ENCODE results near the gene ANKS1B. TPM values are rescaled to one million over a fixed set of nuclear protein-coding genes. Genes with fewer than 3 reads are reported as not detected.
"Not testable (repeated sequence)": the region's sequence is repeated elsewhere in the genome, so short reads cannot be mapped to it uniquely, and the experiment has no call there.

The ANKS1B gene
- total RNA-seq, 1 experiment from 2014 or later, result 4.1 TPM

DNA sequence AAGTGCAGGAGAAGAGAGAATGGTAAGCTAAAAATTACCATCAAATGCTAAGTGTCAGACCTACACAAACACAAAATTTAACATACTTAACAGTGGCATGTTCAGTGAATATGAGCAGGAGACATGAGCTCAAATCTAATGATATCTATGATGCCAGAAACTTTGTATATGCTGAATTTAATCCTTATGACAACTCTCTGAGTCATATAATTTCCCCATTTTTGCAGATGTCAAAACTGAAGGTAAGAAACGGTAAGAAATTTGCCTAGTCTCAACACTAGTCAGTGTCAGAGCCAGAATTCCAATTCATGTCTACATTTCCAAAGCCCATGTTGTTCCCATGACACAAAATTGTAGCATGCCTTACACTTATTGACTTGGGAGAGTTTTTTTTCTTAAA lies 963.9 kb downstream of the ANKS1B start:
- no peak for DNase-seq (ENCODE audit: low read depth)

DNA sequence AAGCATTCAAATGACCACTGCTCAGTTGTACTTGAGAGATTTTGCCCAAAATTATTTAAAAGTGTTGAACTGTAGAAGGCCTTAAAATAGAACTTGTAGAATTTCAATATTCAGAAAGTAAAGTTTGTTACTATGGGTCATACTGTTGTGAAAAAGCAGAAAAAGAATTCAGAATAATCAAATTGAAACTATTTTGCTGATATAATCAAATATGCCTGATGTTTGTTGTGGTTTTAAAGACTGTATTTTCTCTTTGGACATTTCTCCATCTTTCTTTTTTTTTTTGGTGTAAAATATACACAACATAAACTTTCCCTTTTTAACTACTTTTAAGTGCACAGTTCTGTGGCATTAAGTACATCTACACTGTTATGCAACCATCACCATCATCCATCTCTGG lies 964.9 kb downstream of the ANKS1B start:
- DNase-seq (ENCODE audit: low read depth), result no peak

DNA sequence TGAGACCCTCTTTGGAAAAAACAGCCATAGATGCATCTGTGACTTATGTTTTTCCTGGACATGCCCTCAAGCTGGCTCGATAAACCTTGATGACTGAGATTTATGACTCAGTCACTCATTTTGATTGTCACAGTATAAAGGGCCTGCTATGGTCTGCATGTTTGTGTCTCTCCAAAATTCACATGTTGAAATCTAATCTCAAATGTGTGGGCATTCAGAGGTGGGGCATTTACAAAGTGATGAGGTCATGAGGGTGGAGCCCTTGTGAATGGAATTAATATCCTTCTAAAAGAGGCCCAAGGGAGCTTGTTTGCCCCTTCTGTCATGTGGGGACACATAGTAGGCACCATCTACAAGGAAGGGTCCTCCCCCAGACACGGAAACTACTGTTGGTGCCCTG lies 966.8 kb downstream of the ANKS1B start:
- DNase-seq (ENCODE audit: low read depth), result no peak

DNA sequence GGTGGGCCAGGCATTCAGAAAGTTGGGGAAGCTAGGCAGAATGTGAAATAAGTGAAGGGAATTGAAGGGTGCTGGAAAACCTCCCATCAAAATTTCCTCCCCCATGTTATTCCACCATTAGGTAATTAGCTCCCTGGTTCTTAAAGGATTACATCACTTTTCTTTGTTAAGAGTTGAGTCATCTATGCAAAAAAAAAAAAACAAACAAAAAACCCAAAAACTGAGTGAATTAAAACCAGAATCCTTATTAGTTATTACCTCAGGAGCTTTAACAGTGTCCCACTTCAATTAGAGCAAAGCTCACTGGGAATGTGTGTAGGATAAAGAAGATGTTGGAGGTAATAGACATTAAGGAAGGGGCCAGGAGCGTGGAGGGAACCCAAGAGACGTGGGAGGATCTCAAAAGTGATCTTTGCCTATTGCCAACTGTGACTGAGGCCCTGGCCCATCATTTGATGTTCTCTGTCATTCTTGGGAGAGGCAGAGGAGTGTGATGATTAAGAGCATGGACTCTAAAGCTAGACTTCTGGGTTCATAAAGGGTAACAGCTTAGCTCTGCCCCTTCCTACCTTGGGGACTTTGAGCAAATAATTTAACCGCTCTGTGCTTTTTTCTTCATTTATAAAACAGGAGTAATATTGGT lies 975.0 kb downstream of the ANKS1B start:
- peak; percentile 2 for DNase-seq (ENCODE audit: low read depth)

DNA sequence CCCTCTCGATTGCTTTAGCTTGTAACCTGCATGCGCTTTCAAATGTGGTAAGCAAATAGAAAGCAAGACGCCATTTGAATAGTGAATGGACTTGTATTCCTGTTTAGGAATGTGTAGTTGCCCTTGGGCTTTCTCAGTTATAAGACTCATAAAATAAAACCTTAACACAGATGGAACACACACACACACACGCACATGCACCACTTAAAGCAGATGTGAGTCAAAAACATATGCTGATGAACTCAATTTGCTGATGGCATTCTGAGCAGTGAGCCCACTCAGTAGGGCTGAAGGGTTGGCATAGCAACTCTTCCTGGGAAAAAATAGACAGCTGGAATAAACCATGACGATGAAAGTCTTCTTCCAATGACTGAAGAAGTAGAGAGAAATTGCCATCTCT lies 979.1 kb downstream of the ANKS1B start:
- DNase-seq (ENCODE audit: low read depth), result peak; percentile 5

DNA sequence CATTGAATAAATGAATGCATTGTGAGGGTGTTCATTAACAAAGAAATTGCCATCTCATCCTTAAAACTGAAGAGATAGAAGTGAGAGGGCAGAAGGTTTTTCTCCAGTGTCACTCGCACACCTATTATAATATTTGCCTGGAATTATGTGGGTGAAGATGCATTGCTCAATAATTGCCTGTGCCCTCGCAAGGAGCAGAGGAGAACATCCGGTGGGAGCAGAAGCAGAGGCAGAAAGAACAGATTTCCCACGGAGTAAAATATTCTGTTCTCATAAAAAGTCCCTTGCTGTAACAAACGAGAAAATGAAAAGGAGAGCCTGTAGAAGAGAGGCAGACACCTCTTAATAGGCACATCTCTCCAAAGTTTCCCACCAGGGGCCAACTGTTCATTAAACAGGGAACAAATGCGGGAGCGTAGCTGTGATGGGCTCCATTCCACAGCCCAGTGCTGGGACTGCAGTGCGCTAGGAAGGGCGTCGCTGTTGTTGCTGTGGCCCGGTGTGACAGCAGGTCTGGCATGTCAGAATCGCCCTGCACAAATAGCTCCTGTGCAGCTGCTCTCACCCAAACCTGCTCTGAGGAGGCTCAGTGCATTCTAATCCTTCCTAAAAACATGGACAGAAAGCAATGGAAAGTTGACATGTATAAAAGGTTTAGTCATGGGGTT lies 979.8 kb downstream of the ANKS1B start:
- no peak for DNase-seq (ENCODE audit: low read depth)

DNA sequence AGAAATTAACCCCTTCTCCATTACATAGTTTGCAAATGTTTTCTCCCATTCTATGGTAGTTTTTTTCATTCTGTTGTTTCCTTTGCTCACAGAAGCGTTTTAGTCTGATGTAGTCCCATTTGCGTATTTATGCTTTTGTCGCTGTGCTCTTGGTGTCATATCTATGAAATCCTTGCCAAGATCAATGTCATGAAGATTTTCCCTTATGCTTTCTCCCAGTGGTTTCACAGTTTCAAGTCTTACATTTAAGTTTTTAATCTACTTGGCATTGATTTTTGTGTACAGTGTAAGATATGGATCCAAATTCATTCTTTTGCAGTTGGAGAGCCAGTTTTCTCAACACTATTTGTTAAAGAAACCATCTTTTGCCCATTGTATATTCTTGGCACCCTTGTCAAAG lies 982.0 kb downstream of the ANKS1B start:
- no peak for DNase-seq (ENCODE audit: low read depth)

DNA sequence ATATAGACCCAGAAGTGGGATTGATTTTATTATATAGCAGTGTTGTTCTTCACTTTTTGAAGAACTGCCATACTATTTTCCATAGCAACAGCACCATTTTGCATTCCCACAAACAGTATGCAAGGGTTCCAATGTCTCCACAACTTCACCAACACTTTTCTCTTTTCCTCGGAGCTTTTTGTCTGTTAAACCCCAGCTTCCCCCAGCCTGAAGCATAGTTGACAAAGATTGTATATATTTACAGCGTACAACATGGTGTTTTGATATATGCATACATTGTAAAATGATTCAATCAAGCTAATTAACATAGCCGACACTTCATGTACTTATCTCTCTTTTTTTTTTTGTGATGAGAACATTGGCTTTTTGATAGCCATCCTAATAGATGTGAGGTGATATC lies 982.6 kb downstream of the ANKS1B start:
- no peak for DNase-seq (ENCODE audit: low read depth)

DNA sequence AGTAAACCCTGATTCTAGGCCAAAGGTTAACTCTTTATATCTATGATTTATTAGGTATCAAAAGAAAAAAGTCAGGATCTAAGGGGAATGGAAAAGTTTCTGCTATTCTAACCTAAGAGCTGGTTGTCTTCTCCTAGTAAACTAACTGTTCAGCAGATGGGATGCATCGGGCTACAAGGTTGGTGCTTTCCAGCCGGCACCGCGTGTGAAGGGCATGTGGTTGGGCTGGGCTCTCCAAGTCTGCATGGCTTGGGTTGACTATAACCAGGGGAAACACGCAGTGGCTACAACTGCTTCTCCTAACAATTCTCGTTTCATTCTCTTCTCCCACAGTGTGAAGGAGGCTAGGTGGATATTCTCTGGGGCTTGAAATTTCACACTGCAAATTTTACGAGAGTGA lies 985.2 kb downstream of the ANKS1B start:
- no peak for DNase-seq (ENCODE audit: low read depth)

DNA sequence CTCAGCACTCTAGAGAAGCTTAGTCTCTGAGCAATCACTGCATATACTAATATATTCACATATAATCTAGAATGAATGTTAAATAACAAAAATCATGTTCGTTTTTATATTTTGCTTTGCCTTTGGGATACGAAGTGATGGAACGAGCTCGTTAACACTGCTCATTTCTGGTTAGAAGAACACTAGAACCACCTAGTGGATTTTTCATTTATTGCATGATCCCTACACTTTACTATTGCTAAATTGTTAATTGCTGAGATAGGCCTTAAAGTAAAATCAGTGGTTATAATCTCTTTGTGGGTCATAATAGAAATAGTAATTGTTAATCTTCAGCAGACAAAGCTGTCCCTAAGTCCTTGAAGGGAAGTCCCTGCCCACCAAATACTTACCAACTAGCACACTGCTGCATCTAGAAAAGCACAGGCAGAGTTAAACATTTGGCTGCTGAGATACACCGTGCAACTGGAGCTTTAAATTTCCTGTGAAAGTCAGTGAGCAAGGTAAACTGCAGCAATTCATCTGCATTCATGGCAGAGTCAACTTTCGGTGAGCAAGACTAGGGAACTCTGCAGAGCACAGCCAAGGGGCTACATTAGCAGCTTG lies 985.9 kb downstream of the ANKS1B start:
- DNase-seq (ENCODE audit: low read depth), result peak; percentile 46

DNA sequence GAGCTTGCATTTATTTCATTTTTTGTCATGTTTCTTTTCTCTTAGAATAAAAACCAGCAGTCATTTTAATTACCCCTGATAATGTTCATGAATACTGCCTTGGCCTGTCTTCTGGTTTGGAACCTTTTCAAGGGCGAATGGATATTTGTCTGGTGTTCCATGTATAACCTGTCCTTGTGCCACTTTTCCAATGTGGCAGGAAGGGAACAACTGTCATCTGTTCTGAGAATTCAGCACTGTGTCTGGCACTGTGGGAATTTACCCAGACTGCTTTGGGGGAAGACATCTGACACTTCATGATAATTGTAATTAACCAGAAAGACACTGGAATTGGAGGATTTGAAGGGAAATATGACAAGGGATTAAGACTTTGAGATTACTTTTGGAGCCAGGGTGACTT lies 986.8 kb downstream of the ANKS1B start:
- no peak for DNase-seq (ENCODE audit: low read depth)

DNA sequence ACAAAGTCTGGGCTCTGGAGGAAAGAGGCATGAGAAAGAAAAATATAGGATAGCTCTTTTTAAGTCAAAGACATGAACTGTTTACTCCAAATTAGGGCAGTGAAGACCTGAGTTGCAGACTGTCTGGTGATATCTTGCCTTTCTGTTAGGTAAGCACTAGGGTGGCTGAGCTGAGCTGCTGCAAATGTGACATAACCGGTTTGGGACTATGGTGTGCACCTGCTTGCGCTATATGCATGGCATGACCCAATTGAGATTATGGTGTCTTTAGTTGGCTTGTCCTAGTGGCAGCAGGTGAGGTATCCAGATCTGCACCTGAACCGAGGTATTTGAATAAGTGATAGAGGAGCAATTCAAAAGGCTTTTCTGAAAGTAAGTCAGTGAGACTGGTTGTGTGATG lies 994.1 kb downstream of the ANKS1B start:
- DNase-seq (ENCODE audit: low read depth), result no peak

DNA sequence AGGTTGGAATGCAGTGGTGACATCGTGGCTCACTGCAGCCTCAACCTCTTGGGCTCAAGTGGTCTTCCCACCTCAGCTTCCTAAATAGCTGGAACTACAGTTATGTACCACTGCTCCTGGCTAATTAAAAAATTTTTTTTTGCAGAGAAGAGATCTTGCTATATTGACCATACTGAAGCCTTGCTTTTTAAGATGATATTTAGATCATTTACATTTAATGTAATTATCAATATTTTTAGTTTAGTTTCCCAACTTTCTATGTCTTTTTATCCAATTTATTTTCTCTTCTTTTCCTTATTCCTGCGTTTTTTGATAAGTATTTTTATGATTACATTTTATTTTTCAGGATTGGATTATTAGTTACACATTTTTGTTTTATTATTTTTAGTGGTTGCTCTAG lies 999.6 kb downstream of the ANKS1B start:
- DNase-seq (ENCODE audit: low read depth), result no peak

DNA sequence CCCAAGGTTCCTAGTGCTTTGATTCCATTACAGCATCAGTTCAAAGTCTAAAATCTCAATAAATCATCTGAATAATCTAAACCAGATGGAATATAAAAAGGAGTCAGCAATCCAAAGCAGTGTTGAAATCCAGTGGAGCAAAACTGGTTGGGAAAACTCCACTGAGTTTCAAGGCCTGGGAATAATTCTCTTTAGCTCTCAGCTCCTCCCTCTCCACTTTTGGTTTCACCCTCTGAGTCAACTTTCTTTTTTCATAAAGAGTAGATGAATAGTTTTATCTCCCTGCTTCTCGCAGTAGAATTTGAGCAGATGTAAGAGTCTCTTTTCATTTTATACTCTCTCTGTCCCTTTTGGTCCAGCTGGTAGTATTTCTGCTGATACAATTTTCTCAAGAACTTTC lies 1001.1 kb downstream of the ANKS1B start:
- no peak for DNase-seq (ENCODE audit: low read depth)

DNA sequence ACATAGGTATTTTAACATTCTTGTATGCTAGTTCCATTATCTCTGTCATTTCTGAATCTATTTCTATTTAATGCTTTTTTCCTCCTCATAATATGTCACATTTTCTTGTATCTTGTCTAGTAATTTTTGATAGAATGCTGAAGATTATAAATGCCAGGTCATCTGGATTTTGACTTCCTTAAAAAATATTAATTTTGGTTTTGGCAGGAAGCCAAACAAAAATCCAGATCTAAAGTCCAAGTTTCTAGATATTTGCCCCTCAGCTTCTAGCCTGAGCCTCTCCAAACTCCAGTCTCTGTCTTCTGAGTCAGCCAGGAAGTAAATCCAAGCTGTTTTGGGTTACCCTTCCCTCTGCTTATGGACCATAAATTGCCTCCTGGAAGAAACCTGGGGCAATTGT lies 1004.2 kb downstream of the ANKS1B start:
- no peak for DNase-seq (ENCODE audit: low read depth)

DNA sequence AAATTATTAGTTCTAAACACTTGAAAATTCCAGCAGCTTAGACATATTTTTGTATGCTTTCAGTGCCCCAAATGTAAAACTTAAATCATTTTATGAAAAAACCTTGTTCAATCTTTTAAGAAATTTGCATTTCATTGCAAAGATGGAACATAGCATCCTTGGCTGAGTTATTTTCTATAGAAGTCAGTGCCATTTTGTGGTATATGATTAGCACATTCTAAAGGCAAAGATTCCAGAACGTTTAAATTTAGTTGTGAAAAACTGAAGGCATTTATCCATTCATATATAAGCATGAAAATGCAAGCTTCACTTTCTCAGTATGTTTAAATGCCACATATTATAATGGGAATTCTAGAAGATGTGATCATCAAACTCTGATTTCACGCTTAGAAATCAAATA lies 1007.5 kb downstream of the ANKS1B start:
- no peak for DNase-seq (ENCODE audit: low read depth)

DNA sequence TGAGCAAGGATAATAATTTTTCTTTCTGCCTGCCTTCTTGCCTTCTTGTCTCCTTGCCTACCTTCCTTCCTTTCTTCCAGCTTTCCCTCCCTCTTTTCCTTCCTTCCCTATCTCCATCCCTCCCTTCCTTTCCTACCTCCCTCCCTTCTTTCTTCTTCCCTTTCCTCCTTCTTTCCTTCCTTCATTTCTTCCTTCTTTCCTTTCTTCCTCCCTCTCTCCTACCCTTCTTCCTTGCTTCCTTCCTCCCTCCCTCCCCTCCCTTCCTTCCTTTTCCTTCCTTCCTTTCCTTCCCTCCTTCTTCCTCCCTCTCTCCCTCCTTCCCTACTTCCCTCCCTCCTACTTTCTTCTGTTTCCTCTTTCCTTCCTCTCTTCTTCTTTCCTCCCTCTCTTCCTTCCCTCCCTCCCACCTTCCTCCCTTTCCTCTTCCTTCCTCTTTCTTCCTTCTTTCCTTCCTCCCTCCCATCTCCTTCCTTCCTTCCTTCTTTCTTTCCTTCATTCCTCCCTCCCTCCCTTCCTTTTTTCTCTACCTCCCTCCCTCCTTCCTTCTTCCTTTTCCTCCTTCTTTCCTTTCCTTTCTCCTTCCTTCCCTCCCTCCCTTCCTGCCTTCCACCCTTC lies 1009.9 kb downstream of the ANKS1B start:
- no peak for DNase-seq (ENCODE audit: low read depth)

DNA sequence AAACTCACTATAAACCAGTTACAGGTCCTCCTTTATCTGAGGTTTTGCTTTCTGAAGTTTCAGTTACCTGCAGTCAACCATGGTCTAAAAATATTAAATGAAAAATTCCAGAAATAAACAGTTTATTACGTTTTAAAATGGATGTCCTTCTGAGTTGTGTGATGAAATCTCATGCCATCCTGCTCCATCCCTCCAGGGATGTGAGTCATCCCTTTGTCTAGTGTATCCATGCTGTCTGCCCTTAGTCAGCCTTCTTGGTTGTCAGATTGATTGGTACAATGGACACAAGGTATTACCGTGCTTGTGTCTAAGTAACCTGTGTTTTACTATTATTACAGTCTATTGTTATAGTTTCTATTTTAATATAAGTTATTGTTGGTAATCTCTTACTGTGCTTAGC lies 1011.3 kb downstream of the ANKS1B start:
- peak; percentile 67 for DNase-seq (ENCODE audit: low read depth)

DNA sequence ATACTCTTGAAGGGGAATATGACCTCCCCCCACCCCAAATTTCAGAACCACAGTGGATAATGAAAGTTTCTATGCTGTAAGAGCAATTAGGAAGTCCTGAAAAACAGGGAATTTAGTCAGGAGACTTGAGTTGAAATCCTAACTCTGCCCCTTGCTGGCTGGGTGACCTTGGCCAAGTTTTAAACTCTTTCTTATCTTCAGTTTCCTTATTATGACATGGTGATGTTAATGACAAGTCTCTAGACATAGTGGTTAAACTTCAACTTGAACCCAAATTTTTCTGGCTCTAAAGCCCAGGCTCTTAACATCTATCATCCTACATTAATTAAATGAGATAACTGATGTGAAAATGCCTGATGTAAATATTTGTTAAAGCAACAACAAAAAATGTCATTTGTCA lies 1013.8 kb downstream of the ANKS1B start:
- no peak for DNase-seq (ENCODE audit: low read depth)

DNA sequence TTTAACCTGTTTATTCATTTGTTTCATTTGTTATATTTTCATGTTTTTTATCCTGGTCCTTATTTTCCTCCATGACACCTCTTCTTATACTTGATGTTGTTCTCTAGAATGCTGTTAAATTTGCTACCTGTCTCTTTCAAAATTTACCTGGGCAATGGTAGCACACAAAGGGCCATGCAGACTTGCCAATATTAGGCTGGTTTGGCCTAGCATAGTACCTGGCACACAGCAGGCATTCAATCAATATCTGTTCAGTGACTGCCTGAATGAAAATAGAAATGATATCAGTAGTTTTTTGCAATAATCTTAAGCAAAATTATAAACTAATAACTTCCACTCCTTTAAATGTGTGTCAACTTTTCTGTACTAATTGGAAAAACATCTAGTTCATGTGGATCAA lies 1014.5 kb downstream of the ANKS1B start:
- no peak for DNase-seq (ENCODE audit: low read depth)

DNA sequence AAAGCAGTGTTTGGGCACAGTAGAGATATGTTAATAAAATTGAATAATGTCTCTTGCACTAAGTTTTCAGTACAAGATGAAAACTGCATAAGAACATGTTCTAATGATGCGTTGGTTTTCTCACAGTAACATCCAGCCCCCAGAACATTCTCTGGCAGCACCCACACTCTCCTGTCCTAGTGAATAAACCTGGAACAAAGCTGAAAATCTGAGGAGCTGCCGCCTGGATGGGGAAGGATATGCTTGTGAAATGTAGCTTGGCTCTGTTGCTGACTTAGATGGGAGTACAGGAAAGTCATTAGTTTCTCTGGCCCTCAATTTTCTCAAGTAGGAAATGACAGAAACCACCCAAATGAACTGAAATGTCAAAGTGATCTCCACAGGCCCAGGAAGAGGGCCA lies 1015.8 kb downstream of the ANKS1B start:
- no peak for DNase-seq (ENCODE audit: low read depth)

DNA sequence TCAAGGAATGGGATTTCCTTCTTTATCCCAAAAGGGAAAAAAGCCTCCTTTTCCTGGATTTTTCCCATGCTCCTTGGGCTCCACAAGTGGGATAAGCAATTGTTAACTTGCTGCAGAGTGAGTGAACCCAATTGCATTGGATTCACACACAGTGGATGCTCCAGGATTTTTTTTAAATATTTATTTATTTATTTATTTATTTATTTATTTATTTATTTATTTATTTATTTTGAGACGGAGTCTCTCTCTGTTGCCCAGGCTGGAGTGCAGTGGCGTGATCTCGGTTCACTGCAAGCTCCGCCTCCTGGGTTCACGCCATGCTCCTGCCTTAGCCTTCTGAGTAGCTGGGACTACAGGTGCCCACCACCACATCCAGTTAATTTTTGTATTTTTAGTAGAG lies 1027.6 kb downstream of the ANKS1B start:
- DNase-seq (ENCODE audit: low read depth), result not testable (repeated sequence)

DNA sequence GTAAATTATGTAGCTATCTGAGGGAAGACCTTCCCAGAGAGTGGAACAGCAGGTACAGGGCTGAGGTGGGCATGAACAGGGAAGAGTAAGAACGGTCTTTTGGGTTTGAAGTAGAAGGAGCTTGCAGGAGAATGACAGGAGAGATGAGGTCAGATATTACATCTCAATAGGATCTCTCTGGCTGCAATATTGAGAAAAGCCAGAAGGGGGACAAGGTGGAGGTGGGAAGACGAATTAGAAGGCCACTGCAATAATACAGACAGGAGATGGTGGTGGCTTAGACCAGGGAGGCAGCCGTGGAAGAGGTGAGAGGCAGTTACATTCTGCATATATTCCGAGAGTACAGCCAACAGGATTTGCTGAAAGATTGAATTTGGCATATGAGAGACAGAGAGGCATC lies 1029.5 kb downstream of the ANKS1B start:
- DNase-seq (ENCODE audit: low read depth), result peak; percentile 21

Data from M059J (cell line).